GM19452 (cell line): ENCODE data around the gene NCOA1.

Source experiments
- ATAC-seq: cut with Tn5 transposase; IDR thresholded peaks from one replicate; pipeline ENCODE4 v1.9.1; 2021; ENCODE audit not compliant: unreplicated experiment

Gene NCOA1

DNA sequence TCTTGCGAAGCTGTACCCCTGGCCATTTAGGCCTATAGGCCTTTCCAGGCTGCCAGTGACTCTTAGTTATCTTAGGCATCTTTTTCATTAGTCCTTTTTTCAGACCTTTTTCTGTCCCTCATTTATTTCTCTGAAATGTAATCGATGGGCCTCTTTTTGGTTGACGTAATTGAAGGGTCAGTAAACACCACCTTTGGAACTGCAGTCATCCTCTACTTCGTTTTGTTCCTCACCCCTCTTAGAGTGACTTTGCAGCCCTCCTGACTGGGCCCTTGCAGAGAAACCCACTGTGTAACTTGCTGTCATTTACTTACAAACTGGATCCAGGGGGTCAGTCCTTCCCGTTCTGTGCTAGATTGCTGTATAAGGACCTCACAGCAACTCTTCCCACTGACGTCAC is 325.4 kb downstream of the NCOA1 start:
- ATAC-seq: no peak

DNA sequence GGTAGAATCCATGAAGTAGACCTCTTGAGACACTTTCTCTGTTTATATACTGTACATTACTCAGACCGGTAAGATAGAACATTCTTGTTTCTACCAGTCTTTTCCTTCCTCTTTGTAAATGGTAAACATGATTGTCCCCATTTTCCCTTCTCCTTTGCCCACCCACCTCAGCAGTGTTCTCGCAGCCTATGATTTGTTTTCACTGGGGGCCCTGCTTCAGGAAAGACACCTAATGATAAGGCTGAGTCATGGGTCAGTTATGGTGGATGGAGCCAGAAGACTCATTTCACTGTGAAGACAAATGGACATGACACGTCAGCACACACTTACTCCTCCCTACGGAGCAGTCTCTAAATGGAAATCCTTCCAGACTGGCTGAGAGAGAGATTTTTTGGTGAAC is 325.8 kb downstream of the NCOA1 start:
- ATAC-seq: no peak

DNA sequence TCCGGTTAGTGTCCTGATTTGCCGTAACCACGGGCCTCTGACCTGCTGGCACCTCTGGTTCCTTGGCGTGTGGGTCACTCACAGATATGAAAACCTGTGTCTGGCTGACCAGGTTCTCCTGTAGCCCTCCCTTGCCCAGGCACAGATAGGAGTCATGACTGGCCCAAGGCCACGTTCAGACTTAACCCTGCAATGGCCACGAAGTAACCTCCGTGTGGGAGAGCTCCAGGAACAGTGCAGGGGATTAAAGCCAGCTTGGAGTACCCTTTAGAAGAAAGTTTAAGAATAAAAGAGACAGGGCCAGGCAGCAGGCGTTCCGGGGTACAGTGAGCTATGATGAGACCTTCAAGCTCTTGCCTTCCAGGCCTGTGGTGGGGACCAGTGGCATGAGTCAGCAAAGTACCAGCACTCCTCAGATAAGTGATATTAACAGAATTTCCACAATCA is 327.7 kb downstream of the NCOA1 start:
- ATAC-seq: no peak

DNA sequence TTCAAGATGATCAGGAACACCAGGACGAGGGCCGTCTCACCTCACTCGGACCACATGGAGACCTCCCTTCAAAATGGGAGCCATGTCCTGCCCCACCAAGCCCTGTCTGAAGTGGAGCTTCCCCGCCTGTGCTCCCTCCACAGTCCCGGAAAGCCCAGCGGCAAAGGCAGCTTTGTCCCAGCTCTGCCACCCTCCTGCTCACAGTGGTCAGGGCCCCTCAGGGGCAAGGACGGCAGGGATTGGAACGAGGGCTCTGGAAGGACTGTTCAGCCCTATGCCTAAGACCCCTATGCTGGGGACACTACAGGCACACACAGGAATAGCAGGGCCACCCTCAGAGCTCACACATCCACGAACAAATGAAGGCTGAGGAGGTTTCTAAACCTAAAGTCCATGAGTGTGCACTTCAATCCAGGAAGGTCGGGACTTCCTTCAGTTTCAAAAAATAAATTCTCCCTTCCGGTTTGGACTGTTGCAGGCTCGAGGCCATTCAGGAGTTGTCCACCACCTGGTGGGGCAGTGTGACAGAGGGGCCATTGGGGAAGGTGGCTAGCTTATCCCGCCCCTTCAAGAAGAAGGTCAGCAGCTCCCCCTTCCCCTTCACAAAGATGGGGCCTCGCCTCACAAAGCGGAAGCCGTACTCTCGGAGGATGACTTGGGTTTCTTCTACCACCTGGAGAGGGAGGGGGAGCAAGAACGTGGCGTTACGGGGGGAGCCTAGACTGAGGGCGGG is 328.6 kb downstream of the NCOA1 start:
- ATAC-seq: no peak

DNA sequence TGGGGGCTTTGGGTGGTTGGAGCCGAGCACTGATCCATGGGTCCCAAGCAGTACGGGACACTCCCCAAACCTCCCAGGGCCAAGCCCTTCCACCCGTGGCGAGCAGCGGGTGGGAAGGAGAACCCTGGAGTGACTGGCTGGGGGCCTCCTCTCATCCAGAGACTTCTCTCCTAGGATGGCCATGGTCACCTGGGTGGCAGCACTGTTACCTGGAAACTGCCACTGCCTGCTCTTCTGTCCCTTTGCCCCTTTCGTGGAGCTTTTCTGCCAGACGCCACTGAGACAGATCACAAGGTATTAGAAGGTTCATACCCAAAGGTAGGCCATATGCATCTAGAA is 329.1 kb downstream of the NCOA1 start:
- ATAC-seq: no peak
